GM12878 (cell line): ENCODE results near the gene IGFBP1.

Experiments
- EZH2 ChIP-seq: IDR thresholded peaks from 2 replicates; pipeline ENCODE4 v1.6.1; 2012; ENCODE audit warnings: low read depth, mild to moderate bottlenecking, control low read depth, inconsistent platforms, low read length, borderline replicate concordance; ENCODE audit not compliant: control insufficient read depth
- MTA3 ChIP-seq: IDR thresholded peaks from 2 replicates; pipeline ENCODE4 v1.6.1; 2012; ENCODE audit warnings: low read length, inconsistent platforms, borderline replicate concordance
- MYB ChIP-seq: fragments of 150-350 bp; IDR thresholded peaks from 2 replicates; pipeline ENCODE4 v1.6.1; 2014; ENCODE audit warnings: mild to moderate bottlenecking, low read depth, low read length, borderline replicate concordance
- MYC ChIP-seq: IDR thresholded peaks from 2 replicates; pipeline ENCODE4 v1.6.1; 2011; ENCODE audit warnings: mild to moderate bottlenecking, low read length, moderate library complexity, inconsistent platforms; ENCODE audit not compliant: insufficient read depth, insufficient replicate concordance, insufficient read length, severe bottlenecking
- NR2C2 ChIP-seq: IDR thresholded peaks from 2 replicates; pipeline ENCODE4 v1.6.1; 2011; ENCODE audit warnings: borderline replicate concordance, low read depth; ENCODE audit not compliant: control insufficient read depth, insufficient read length
- POLR2A ChIP-seq: IDR thresholded peaks from 2 replicates; pipeline ENCODE4 v1.6.1; 2011; ENCODE audit warnings: low read depth, mild to moderate bottlenecking, low read length
- TF ChIP-seq, protein P1 (sequence below): IDR thresholded peaks from 2 replicates; pipeline ENCODE4 v1.6.1; 2011; ENCODE audit warnings: low read depth, low read length, improper control_type of control experiment, borderline replicate concordance

DNA sequence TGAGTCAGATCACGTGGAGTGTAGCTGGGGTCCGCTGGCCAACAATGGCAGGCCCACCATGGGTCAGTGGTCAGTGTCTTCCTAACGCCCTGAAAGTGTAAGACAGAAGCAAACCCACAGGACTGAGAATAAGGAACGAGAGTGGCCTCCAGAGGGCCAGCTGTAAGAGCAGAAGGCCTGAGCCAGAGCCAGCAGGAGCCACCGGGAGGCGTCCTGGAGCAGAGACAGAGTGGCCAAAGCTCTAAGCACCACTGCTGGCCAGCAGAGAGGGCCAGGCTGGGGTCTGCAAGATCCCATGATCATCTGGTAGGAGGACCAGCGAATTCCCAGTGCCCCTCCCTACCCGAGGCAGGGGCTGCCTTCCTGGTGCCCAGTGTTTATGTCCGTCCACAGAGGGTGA lies 24.6 kb upstream of the IGFBP1 start:
- TF ChIP-seq MYC (no peak), MTA3 (no peak), NR2C2 (no peak), MYB (no peak), POLR2A (no peak), EZH2 (no peak)
- TF ChIP-seq, protein P1, sequence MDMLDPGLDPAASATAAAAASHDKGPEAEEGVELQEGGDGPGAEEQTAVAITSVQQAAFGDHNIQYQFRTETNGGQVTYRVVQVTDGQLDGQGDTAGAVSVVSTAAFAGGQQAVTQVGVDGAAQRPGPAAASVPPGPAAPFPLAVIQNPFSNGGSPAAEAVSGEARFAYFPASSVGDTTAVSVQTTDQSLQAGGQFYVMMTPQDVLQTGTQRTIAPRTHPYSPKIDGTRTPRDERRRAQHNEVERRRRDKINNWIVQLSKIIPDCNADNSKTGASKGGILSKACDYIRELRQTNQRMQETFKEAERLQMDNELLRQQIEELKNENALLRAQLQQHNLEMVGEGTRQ: no peak
